ENCODE data around the gene MLC1.

The MLC1 gene

DNA sequence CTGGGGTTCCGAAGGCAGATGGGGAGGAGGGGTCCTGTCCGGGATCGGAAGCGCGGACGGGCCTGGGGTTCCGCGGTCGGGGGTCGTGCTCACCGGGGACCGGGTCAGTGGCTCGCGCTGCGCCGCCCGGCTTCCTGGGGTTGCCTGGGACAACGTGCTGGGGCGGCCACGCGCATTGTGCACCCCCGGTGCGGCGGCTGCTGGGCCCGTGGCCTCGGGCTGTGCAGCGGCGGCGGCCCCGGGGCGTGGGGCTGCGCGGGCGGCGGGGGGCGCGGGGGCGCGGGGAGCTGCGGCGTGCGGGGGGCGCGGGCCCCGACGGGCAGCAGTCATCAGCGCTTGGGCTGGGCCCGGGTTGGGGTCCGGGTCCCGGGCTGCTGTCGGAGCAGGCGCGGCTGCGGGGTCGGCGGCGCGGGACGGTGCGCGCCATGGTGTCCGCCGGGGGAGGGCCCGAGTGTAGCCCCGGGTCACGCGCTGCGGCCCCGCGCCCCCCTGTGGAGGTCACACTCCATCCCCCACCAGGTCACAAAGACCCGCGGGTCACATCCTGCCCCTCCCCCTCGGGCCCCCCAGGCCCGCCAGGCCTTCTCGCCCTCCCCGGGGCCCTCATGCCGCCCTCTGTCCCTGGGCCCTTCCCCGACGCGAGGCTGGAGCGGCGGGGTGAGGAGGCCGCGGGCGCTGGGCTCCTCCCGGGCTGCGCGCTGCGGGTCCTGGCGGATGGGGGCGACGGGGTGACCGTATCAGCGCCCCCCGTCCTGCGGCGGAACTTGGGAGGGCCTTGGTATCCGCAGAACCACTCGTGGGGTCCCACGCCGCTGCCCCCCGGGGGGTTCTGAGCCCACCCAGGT is 26.9 kb downstream of the MLC1 start, which contains the start of gene TTLL8:
TTLL8 (minus strand) TSS at position 238 of the 845 bp plus-strand sequence.
- no peak for DNase-seq

DNA sequence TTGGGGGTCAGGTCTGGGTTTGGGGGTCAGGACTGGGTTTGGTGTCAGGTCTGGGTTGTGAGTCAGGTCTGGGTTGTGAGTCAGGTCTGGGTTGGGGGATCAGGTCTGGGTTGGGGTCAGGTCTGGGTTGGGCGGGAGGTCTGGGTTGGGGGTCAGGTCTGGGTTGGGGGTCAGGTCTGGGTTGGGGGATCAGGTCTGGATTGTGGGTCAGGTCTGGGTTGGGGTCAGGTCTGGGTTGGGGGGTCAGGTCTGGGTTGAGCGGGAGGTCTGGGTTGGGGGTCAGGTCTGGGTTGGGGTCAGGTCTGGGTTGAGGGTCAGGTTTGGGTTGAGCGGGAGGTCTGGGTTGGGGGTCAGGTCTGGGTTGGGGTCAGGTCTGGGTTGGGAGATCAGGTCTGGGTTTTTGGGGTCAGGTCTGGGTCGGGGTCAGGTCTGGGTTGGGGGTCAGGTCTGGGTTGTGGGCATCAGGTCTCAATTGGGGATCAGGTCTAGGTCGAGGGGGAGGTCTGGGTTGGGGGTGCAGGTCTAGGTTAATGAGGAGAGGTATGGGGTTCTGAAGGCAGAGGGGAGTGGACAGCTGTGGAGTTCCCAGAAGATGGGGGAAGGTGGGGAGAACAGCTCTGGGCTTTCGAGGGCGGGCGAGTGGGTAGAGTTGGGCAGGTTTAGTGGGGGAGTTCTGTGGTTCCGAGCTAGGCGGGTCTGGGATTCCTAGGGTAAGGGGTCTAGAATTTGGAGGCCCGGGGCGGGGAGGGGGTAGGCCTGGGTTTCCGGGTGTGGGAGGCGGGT is 27.8 kb downstream of the MLC1 start:
- DNase-seq, result no peak

DNA sequence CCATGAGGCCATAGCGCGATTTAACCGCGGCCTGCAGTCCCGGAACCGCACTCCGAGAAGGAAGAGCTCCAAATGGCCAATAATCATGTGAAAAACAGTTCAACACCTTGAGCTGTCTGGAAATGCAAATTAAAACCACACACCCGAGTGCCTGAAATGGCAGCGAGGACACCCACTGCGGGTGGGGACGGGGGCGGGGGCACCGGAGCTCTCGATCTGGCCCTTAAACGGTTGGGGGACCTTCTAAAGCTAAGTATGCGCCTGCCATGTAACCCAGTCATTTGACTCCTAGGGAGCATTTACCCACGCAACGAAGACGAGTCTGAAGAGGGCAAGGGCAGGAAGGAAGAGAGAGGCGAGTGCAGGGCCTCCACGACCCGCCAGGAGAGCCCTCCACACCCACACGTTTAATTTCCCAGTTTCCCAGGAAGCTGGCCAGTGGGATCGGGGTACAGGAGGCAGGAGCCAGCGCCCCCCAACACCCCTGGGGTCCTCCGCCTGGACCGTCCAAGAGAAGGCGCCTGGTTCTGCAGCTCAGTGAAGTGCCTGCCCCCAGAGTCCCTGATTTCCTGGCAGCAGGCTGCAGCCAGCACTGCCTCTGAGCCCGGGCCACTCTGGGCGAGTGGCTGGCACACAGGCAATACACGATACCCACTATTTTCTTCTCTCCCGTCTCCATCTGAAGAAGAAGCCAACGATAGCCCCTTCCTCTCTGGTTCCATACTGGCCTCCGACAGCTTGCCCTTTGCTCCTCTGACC is 28.8 kb downstream of the MLC1 start:
- DNase-seq, result no peak

DNA sequence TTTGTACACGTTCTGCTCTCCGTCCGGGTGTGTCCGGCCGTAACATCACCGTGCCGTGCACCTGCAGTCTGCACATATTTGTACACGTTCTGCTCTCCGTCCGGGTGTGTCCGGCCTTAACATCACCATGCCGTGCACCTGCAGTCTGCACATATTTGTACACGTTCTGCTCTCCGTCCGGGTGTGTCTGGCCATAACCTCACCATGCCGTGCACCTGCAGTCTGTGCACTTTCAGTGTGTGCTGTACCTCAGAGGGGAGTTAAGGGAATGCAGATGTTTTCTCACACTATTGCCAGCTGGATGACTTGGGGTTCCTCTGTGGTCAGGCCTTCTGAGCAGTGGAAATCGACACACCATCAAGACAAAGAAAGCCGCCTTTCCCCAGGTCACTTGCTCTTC is 31.4 kb downstream of the MLC1 start:
- DNase-seq, result no peak

DNA sequence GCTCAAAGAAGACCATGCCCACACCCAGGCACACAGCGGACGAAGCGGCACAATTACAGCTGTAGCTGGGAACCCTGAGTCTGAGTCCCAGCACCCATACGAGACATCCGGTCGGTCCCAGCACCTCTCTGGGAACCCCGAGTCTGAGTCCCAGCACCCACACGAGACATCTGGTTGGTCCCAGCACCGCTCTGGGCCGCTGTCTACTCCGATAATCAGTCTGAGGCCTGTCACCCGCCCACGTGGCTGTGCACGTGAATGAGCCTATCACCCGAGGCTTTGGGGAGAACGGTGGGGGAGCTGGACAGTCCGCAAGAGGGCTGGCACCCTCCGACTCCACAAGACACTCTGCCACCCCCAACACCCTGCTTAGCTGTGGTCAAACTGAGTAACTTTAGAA is 33.3 kb downstream of the MLC1 start:
- no peak for DNase-seq

DNA sequence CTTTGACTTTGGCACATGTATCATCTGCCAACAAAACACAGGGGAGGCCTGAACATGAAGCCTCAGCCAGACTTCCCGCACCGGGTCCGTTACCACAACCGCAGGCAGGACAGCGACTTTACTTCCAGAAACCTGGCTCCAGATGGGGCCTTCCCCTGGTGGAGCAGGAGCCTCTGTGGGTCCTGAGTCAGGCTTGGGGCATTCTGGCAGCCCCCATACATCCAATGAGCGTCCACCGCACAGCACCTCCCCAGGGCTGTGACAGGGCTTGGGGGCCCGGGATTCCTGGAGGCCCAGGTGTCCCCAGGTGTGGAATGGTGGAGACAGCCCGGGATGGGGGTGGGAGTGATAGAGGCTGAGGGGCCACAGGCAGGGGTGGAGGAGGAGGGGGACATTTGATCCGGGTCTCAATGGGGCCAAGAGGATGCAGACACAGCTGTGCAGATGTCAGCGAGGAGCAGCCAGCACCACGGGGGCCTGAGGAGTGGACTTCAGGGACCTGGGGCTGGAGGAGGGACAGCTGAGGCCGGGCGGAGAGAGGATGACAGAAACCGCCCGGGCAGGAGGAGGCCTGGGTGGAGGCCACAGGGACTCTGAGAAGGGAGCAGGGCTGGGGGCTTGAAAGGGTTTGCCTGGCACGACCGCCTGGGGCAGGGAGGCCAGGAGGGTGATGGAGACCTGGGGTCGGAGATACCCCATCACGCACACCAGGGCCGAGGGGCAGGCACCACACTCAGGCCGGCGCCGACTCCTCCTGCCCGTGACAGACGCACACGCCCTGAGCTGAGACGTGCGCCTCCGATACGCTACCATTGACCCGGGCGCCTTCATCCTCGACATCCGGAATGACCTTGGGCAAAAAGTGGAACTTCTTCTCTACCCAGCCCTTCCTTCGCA is 35.7 kb downstream of the MLC1 start:
- no peak for DNase-seq

DNA sequence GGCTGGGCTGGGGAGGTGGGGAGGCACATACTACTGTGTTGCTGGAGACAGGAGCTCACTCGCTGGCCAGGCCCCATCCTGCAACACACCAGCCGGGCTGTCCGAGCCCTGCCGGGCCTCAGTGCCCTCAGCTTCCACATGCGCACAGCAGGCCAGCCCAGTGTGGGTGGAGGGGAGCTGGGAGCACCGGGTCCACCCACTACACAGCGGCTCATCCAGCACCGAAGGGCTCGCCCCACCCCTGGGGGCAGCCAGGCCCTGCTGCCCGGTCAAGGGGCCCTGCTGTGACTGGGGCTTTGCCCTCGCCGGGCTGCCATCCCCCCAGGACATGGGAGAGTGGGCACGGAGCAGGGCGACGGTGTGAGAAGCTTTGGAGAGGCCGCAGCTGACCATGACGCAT is 36.4 kb downstream of the MLC1 start:
- DNase-seq, result no peak

DNA sequence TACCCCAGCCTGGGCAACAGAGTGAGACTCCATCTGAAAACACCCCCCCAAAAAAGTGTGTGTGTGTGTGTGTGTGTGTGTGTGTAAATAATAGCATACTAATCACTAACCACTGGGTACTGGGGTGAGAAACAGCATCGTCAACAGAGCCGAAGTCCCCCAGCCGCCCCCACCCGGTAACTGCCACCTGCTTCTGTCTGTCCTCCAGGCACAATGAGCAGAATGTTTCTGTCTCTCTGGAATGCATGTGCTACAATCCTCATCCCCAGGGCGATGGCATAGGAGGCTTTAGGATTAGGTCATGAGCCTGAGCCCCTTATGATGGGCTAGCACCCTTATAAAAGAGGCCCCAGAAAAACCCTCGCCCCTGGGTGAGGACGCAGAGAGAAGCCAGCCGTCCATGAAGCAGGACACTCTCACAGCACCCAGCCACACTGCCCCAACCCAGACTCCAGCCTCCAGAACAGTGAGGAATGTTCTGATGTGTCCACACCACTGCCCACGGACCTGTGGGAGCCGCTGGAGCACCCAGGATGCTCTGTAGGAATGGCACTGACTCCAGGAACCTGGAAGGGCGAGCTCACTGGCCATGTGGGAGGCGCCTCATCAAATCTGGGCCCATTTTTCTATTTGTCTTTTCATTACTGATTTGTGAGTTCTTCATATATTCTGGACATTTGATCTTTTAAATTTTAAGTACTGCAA is 37.0 kb downstream of the MLC1 start:
- DNase-seq, result no peak

DNA sequence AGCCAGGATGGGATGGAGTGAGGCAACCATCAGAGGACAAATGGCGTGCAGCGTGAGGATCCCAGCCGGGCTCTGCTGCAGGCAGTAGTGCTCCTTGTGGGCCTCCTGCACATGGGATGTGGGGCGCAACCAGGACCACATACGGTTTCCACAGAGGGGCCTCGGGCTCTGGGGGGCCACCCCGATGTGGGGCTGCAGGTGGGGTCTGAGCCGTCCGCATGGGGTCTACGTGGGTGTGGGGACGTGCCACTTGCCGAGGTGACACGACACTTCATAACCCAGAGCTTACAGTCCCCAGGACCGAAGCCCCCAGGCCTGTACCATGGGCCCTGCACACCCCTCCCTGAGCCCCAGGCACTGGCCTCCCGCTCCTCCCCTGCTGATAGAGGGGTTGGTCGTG is 37.9 kb downstream of the MLC1 start:
- no peak for DNase-seq

DNA sequence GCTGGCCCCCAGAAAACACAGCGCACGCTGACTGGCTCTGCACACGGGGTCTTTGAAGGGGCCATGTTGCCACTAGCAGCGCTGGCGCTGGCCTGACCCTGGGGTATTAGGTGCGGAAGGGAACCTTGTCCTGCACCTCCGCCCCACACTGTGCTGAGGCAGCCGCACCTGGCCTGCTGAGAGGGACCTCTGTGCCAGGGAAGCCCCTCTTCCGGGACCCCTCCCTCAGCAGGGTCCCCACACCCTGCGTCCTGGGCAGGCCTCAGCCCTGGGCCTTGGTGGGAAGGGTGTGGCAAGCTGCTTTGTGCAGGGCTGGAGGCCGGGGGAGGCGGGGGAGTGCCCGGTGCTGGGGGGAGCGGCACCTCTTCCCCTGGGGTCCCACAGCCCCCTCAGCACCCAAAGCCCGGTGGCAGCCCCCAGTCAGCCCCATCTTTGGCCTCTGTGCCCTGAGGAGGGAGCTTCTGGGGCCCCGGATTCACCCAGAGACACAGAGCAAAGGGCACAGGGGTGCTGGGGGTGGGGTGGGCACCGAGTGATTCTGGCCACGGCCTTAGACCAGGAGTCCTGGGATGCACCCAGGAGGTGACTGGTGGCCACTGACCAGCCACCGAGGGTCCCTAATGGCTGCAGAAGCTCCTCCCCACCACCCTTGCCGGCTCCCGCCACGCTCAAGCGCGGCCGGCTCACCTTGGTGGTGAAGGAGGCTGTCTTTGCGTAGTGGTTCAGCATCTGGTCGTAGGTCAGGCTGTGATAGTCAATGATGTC is 38.6 kb downstream of the MLC1 start:
- no peak for DNase-seq

DNA sequence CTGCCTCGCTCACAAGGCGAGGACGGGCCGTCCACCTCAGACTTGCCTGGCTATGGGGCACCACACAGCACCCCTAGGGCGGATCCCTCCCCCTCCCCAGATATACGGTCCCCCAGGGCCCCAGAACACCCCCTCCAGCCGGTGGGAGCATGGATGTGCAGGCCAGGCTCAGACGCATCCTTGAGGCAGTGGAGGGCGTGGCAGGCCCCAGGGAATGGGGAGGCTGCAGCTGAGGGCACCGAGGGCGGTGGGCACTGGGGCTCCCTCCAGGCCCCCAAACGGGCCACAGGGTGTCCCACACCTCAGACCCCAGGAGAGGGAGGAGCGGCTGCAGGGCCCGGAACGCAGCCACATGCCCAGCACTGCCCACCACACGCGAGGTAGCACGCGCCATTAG is 39.2 kb downstream of the MLC1 start:
- no peak for DNase-seq

DNA sequence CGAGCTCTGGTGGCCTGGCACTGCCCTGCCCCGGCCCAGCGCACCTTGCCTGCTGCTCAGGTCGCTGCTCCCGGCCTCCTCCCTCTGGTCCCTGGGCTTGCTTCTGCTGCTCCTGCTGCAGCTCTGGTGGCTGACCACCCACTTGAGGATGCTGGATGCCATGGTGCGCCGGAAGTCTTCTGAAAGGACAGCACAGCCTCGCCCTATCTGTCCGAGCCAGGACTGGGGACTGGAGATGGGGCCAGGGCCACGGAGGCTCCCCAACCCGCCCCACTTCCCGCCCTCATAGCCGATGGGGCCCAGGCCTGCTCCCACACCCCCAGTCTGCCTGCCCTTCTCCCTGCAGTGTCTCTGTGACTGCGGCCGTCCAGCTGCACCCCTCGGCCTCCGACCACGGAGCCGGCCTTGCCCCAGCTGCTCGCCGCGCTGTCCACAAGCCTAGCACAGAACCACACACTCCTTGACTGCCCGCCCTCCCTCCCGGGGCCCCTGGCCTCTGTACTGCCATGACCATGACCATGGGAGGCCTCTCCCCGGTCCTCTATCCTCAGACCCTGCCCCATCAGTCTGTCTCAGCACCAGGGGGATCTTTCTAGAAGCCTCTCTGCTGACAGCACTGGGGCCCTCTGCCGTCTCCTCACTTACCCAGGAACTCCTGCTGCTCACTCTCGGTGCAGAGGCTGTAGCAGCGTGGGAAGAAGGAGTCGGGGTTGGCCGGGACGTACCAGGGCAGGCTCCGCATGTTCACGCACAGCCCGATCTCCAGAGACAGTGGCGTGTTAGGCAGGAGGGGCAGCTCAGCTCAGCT is 39.8 kb downstream of the MLC1 start:
- DNase-seq, result no peak

DNA sequence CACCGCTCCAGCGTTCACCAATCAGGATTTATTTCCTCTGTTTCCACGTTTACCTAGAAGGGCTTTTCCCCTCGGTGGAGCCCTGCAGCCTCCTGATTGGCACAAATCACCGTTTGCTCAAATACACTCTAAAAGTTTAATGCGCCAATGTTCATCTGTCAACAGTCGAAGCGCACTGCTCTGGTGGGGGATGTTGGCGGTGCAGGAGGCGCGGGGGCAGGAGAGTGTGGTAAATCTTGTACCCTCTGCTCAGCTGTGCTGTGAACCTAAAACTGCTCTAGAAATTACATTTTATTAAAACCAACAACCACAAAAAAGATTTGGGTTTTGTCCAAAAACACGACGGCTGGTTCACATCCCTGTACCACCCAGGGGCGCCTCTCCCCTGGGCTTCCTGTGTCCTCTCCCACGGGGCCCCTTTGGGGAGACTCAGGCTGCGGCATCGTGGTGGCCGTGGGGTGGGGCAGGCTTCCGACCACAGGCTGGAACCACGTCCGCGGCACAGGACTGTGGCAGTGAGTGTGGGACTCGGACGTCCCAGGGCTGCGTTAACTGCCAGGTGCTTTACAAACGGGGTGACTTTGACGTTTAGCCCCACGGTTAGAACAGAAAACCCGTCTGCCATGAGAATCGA is 40.6 kb downstream of the MLC1 start:
- DNase-seq, result no peak

DNA sequence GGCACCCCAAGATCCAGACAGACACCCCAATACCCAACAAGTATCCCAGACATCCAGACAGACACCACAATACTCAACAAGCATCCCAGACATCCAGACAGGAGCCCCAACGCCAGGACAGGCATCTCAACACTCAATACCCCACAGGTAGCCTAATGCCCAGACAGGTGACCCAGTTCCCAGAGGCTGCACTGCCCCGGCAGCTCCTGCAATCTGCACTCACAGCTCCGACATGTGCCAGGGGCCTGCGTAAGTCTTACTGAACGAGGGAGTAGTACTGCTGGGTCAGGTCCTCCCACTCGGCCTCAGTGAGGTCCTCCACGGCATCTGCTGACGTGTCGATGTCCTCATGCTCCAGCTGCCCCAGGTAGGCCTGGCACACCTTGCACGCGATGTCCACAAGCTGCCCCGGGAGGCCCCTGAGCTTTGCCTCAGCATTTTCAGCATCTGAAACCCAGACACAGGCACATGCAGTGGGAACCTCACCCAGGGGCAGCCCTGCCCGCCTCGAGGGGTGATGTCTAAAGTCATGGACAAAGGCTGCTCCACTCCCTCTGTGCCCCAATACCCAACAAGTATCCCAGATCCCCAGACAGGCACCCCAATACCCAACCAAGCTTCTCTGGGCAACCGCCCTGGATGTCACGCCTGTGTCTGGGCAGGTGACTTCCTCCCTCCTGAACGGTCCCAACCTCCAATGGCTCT is 43.7 kb downstream of the MLC1 start:
- DNase-seq, result no peak

DNA sequence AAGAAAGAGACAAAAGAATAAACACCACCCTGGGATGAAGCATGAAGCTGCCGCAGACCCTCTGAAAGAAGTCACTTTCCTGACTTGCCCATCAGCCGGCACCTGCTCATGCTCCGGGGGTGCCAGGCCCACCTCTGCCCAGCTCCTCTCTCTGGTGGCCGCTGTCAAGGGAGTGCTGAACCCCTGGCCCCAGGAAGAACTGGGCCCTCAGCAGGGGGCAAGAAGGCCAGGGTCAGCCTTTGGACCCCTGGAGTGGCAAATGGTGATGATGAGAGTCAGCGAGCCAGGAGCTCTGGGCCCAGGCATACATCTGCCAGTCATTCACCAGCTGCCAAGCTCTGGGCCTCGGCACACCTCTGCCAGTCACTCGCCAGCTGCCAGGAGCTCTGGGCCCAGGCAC is 44.5 kb downstream of the MLC1 start:
- DNase-seq, result no peak

DNA sequence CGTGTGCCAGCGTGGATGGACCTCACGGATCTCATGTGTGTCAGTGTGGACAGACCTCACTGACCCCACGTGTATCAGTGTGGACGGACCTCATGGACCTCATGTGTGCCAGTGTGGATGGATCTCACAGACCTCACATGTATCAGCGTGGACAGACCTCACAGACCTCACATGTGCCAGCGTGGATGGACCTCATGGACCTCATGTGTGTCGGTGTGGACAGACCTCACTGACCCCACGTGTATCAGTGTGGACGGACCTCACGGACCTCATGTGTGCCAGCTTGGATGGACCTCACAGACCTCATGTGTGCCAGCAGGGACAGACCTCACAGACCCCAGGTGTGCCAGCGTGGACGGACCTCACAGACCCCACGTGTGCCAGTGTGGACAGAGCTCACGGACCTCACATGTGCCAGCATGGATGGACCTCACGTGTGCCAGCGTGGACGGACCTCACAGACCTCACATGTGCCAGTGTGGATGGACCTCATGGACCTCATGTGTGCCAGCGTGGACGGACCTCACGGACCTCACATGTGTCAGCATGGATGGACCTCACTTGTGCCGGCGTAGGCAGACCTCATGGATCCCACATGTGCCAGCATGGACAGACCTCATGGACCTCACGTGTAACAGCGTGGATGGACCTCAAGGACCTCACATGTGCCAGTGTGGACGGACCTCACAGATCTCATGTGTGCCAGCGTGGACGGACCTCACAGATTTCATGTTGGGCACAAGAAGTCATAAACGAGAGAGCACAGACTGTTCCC is 45.4 kb downstream of the MLC1 start:
- DNase-seq, result no peak

DNA sequence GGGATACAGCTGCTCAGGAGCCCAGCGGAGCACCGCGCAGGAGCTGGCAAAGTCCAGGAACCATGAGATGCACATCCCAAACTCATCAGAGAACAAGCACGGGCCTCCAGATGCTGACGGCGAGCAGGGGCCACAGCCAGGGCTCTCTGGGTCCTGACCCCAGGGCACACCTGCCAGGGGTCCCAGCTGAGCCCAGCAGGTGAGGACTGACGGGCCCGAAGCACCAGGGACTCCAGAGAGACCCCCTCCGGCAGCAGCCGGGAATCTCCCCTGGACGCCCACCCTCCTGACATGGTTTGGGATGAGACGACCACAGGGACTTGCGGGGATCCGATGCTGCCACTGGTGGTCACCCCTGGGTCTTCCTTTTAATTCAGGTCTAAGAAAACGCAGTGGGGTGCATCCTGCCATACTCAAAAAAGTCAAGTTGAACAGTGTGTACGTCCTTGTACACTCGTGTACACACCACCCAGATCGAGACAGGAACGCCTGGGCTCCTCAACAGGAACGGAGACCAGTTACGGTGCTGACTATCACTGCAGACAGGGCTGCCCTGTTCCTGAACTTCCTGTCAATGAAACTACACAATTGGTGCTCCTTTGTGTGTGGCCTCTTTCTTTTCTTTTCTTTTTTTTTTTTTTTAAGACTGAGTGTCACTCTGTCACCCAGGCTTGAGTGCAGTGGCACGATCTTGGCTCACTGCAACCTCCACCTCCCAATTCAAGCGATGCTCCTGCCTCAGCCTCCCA is 49.1 kb downstream of the MLC1 start:
- DNase-seq, result no peak

All from fibroblast of skin of abdomen (primary cell).